ENCODE data around the gene BAD. TPM values are rescaled to one million over a fixed set of nuclear protein-coding genes. Genes with fewer than 3 reads are reported as not detected.

Gene BAD
- total RNA-seq, 1 experiment from 2014 or later = 50.5 TPM

- H3K36me3 Mint-ChIP-seq (ENCODE audit: insufficient read depth, unreplicated experiment) = peaks cover 35% of the 10 kb centered on the region
- Histone ChIP-seq H3K4me3 (ENCODE audit: low read depth, low read length) (peak overlapping the region; percentile 66), H3K27me3 (replicated peaks; ENCODE audit: control insufficient read depth, insufficient read depth, low read length) (no peaks in the 10 kb centered on the region), H3K36me3 (ENCODE audit: control insufficient read depth, insufficient read depth, low read length) (peaks cover 2% of the 10 kb centered on the region; the same call in 1 of the 2 replicates), H3K4me1 (peaks cover 26% of the 10 kb centered on the region), H3K9me3 (no peaks in the 10 kb centered on the region)
- H3K9me3 Mint-ChIP-seq (ENCODE audit: unreplicated experiment) = no peaks in the 10 kb centered on the region
- H3K27me3 Mint-ChIP-seq (ENCODE audit: insufficient read depth, unreplicated experiment) = no peaks in the 10 kb centered on the region
- no peak overlapping the region for H3K27ac Mint-ChIP-seq (ENCODE audit: unreplicated experiment)
- POLR2A ChIA-PET = interaction anchor here (0.8 to 0.9 kb wide), 2 partner anchors 8 to 9 kb away, joined by 3 read pairs; partner anchors contain the start of gene FKBP2
- intact Hi-C loops (cut with micrococcal nuclease; ENCODE audit: unreplicated experiment) = loop anchor here (1.0 kb wide), 2 partner anchors 20 to 54 kb away; no protein-coding TSS in a partner anchor
- TF ChIP-seq CTCF (IDR thresholded peaks at IDR 0.05; ENCODE audit: insufficient read depth in 1 of 2, low read depth in 1 of 2, low read length in 1 of 2, severe bottlenecking in 1 of 2, unreplicated experiment in 1 of 2) = no peak
- CTCF ChIA-PET = interaction anchor here (0.6 to 1.6 kb wide), 6 partner anchors 9 to 110 kb away, joined by 3 to 9 read pairs (median 4); partner anchors contain the start of gene FKBP2
- H3K4me1 Mint-ChIP-seq (ENCODE audit: low read depth, unreplicated experiment) = peaks cover 13% of the 10 kb centered on the region
- no TSS peak for BruUV-seq (replicated peaks)
- DNase-seq = peak in 1 of 2 experiments; percentile 50
- peak overlapping the region; percentile 99 for H3K4me3 Mint-ChIP-seq (ENCODE audit: unreplicated experiment)
These were observed 34.0 kb downstream of the BAD start for GRCh38 chr11:64250415-64251015.

- Mint-ChIP-seq H3K36me3 (ENCODE audit: insufficient read depth, unreplicated experiment) (peaks cover 38% of the 10 kb centered on the region), H3K4me3 (ENCODE audit: unreplicated experiment) (peak overlapping the region; percentile 99), H3K9me3 (ENCODE audit: unreplicated experiment) (no peaks in the 10 kb centered on the region), H3K27ac (ENCODE audit: unreplicated experiment) (no peak overlapping the region), H3K4me1 (ENCODE audit: low read depth, unreplicated experiment) (peaks cover 13% of the 10 kb centered on the region), H3K27me3 (ENCODE audit: insufficient read depth, unreplicated experiment) (no peaks in the 10 kb centered on the region)
- TF ChIP-seq CTCF (IDR thresholded peaks at IDR 0.05; ENCODE audit: insufficient read depth in 1 of 2, low read depth in 1 of 2, low read length in 1 of 2, severe bottlenecking in 1 of 2, unreplicated experiment in 1 of 2) = no peak
- CTCF ChIA-PET = interaction anchor here (0.6 to 1.6 kb wide), 6 partner anchors 9 to 105 kb away, joined by 3 to 9 read pairs (median 4); partner anchors contain the start of gene FKBP2
- DNase-seq = no peak
- POLR2A ChIA-PET = interaction anchor here (0.8 kb wide), 1 partner anchor 9 kb away, joined by 3 read pairs; the partner anchor contains the start of gene FKBP2
- intact Hi-C loops (cut with micrococcal nuclease; ENCODE audit: unreplicated experiment) = no loop called here
- no TSS peak for BruUV-seq (replicated peaks)
- Histone ChIP-seq H3K9me3 (no peaks in the 10 kb centered on the region), H3K27me3 (replicated peaks; ENCODE audit: control insufficient read depth, insufficient read depth, low read length) (no peaks in the 10 kb centered on the region), H3K4me3 (ENCODE audit: low read depth, low read length) (no peak overlapping the region), H3K36me3 (ENCODE audit: control insufficient read depth, insufficient read depth, low read length) (no peaks in the 10 kb centered on the region), H3K4me1 (peaks cover 26% of the 10 kb centered on the region)
These were observed 34.7 kb downstream of the BAD start for GRCh38 chr11:64249563-64250414.

- POLR2A ChIA-PET = no interaction called here
- BruUV-seq (replicated peaks) = no TSS peak
- no peaks in the 10 kb centered on the region for H3K9me3 ChIP-seq
- no peaks in the 10 kb centered on the region for H3K36me3 ChIP-seq (ENCODE audit: control insufficient read depth, insufficient read depth, low read length)
- intact Hi-C loops (cut with micrococcal nuclease; ENCODE audit: unreplicated experiment) = no loop called here
- no peak overlapping the region for H3K4me3 ChIP-seq (ENCODE audit: low read depth, low read length)
- Mint-ChIP-seq H3K4me1 (ENCODE audit: low read depth, unreplicated experiment) (peaks cover 13% of the 10 kb centered on the region), H3K27ac (ENCODE audit: unreplicated experiment) (no peak overlapping the region), H3K9me3 (ENCODE audit: unreplicated experiment) (no peaks in the 10 kb centered on the region), H3K27me3 (ENCODE audit: insufficient read depth, unreplicated experiment) (no peaks in the 10 kb centered on the region), H3K4me3 (ENCODE audit: unreplicated experiment) (no peak overlapping the region), H3K36me3 (ENCODE audit: insufficient read depth, unreplicated experiment) (peaks cover 43% of the 10 kb centered on the region)
- CTCF ChIA-PET = interaction anchor here (1.4 kb wide), 1 partner anchor 8 kb away, joined by 3 read pairs; the partner anchor contains the start of gene FKBP2
- no peak for TF ChIP-seq CTCF (IDR thresholded peaks at IDR 0.05; ENCODE audit: insufficient read depth in 1 of 2, low read depth in 1 of 2, low read length in 1 of 2, severe bottlenecking in 1 of 2, unreplicated experiment in 1 of 2)
- no peak for DNase-seq
- H3K27me3 ChIP-seq (replicated peaks; ENCODE audit: control insufficient read depth, insufficient read depth, low read length) = no peaks in the 10 kb centered on the region
- peaks cover 26% of the 10 kb centered on the region for H3K4me1 ChIP-seq
These were observed 35.4 kb downstream of the BAD start for GRCh38 chr11:64249038-64249437.

All from Caco-2 (cell line).